H1 (cell line): ENCODE data around the gene FAM83F. TPM values are rescaled to one million over a fixed set of nuclear protein-coding genes. Genes with fewer than 3 reads are reported as not detected.

ENCODE experiments used
- BRCA1 ChIP-seq: IDR thresholded peaks from 2 replicates; pipeline ENCODE4 v1.6.1; 2012; ENCODE audit warnings: low read depth, low read length, improper control_type of control experiment
- CHD1 ChIP-seq: IDR thresholded peaks from 2 replicates; pipeline ENCODE4 v1.6.1; 2012; ENCODE audit warnings: low read depth, low read length, improper control_type of control experiment
- JUN ChIP-seq: IDR thresholded peaks from 2 replicates; pipeline ENCODE4 v1.6.1; 2011; ENCODE audit warnings: low read depth, mild to moderate bottlenecking, improper control_type of control experiment, low read length
- SAP30 ChIP-seq: fragments of 300-600 bp; sonication (generic); IDR thresholded peaks from 2 replicates; pipeline ENCODE4 v1.7.1; 2012; ENCODE audit warnings: low read length, moderate library complexity, mild to moderate bottlenecking, inconsistent platforms; ENCODE audit not compliant: insufficient read depth, insufficient replicate concordance
- SP4 ChIP-seq: IDR thresholded peaks from 2 replicates; pipeline ENCODE4 v1.6.1; 2012; ENCODE audit warnings: low read length, inconsistent platforms
- ZNF274 ChIP-seq: IDR thresholded peaks from 2 replicates; pipeline ENCODE4 v1.7.0; 2012; ENCODE audit warnings: low read length, borderline replicate concordance; ENCODE audit errors: extremely low read depth
- polyA plus RNA-seq, 7 experiments: library from polyadenylated mRNA; depleted of rRNA in 3 of 7; stranded (reverse) in 5 of 7; unstranded in 2 of 7; fragments of >200 nt in 5 of 7; fragments of 200-250 nt in 2 of 7; gene quantifications; 1 replicate in 5 of 7; 2 replicates in 1 of 7; 4 replicates in 1 of 7; pipeline versions ENCODE4 v1.2.1 to v1.2.3, GENCODE V29; 2011 to 2013; ENCODE audit warnings: missing spikeins in 2 of 7, mixed read lengths in 2 of 7
- total RNA-seq: library from RNA; stranded (reverse); fragmentation: NEBNext Ultra II Directional; extraction: Animal tissue kit (Norgen Biotek cat#: 25700); gene quantifications from 2 replicates; pipeline ENCODE4 v1.2.1, GENCODE V29; 2021
- TF ChIP-seq, protein P1 (sequence below): IDR thresholded peaks from 2 replicates; pipeline ENCODE4 v1.6.1; 2012; ENCODE audit warnings: inconsistent platforms

FAM83F gene
- total and polyA plus RNA-seq, 2 of the 8 experiments (the other 6 are each of a cell fraction or from before 2014, with no cell fraction given): 8.6 to 18.9 TPM

DNA sequence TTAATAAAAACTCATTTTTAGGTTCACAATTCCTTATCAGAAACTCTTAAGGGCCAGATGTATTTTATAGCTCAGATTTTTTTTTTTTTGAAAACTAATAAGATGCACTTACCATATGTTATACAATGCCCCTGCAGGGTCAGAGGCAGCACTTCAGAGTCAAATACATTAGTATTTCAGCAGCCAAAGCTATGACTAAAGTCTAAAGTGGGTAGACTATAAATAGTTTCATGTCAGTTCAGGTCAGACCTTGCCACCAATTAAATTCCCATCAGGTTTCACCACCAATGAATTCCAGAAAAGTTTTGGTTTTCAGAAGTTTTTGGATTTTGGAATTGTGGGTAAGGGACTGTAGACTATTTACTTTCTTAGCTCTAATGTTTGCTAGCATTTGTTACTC, 75.9 kb downstream of the FAM83F start (continued):
- TF ChIP-seq, protein P1, sequence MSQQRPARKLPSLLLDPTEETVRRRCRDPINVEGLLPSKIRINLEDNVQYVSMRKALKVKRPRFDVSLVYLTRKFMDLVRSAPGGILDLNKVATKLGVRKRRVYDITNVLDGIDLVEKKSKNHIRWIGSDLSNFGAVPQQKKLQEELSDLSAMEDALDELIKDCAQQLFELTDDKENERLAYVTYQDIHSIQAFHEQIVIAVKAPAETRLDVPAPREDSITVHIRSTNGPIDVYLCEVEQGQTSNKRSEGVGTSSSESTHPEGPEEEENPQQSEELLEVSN: no peak
- TF ChIP-seq JUN: no peak
- no peak for TF ChIP-seq CHD1
- no peak for TF ChIP-seq BRCA1
- no peak for TF ChIP-seq SAP30
- no peak for TF ChIP-seq ZNF274
- no peak for TF ChIP-seq SP4
